SK-N-SH (cell line): ENCODE results near the gene GALNS. TPM values are rescaled to one million over a fixed set of nuclear protein-coding genes. Genes with fewer than 3 reads are reported as not detected.
A peak's percentile ranks its signal among the peaks of the same experiment; 100 is the strongest.

ENCODE experiments used
- CTCF ChIA-PET: fragments of 300-600, 350-600 bp; formaldehyde crosslinking; extraction: SDS; loops from one replicate; lab custom pipeline; 2021; lab: Yijun Ruan, JAX
- POLR2A ChIA-PET: fragments of 350-600 bp; sonication (Branson Sonifier 250); formaldehyde crosslinking; extraction: SDS; loops from one replicate; lab custom pipeline; 2020; ENCODE audit warnings: antibody characterized with exemption, inconsistent platforms; lab: Yijun Ruan, JAX
- DNase-seq: peaks from one replicate; pipeline ENCODE4 v3.0.0; 2012
- H2AFZ ChIP-seq: fragments of 200-600 bp; sonication (generic); 2 replicates; pipeline ENCODE4 v1.8.1; 2016; ENCODE audit warnings: antibody characterized with exemption, mild to moderate bottlenecking, low read depth
- H3F3A ChIP-seq: fragments of 200-600 bp; sonication (generic); replicated peaks from 2 replicates; pipeline ENCODE3; 2016; ENCODE audit warnings: antibody characterized with exemption, mild to moderate bottlenecking; ENCODE audit not compliant: insufficient read depth
- H3K27ac ChIP-seq, 2 experiments: fragments of 200-500 bp in 1 of 2; fragments of 200-600 bp in 1 of 2; sonication (Bioruptor generic) in 1 of 2; sonication (generic), shearing (Covaris generic) in 1 of 2; 2 replicates each; pipeline versions ENCODE4 v1.5.1 to v1.6.1; 2014 to 2016; ENCODE audit warnings: low read depth in 2 of 2, inconsistent platforms in 1 of 2, low read length in 1 of 2, mild to moderate bottlenecking in 1 of 2, mixed read lengths in 1 of 2
- H3K27me3 ChIP-seq: fragments of 200-600 bp; sonication (generic), shearing (Covaris generic); 2 replicates; pipeline ENCODE4 v1.6.1; 2016; ENCODE audit warnings: mixed run types; ENCODE audit not compliant: insufficient read depth
- H3K36me3 ChIP-seq, 2 experiments: fragments of 200-500 bp in 1 of 2; fragments of 200-600 bp in 1 of 2; sonication (Bioruptor generic) in 1 of 2; sonication (generic) in 1 of 2; replicated peaks in 1 of 2; 2 replicates each; pipeline versions ENCODE3 to v1.5.1; 2014 to 2016; ENCODE audit warnings: low read length in 1 of 2, mild to moderate bottlenecking in 1 of 2; ENCODE audit not compliant: insufficient read depth in 2 of 2, control insufficient read depth in 1 of 2
- H3K4me1 ChIP-seq, 2 experiments: fragments of 200-500 bp in 1 of 2; fragments of 200-600 bp in 1 of 2; sonication (Bioruptor generic) in 1 of 2; sonication (generic), shearing (Covaris generic) in 1 of 2; 2 replicates each; pipeline versions ENCODE4 v1.5.1 to v1.6.1; 2014 to 2016; ENCODE audit warnings: low read depth in 1 of 2, low read length in 1 of 2, mixed run types in 1 of 2; ENCODE audit not compliant: insufficient read depth in 2 of 2, control insufficient read depth in 1 of 2
- H3K4me2 ChIP-seq: fragments of 200-600 bp; sonication (generic), shearing (Covaris generic); 2 replicates; pipeline ENCODE4 v1.6.1; 2017; ENCODE audit warnings: mixed run types
- H3K4me3 ChIP-seq, 2 experiments: fragments of 200-500 bp in 1 of 2; fragments of 200-600 bp in 1 of 2; sonication (Bioruptor generic) in 1 of 2; sonication (generic), shearing (Covaris generic) in 1 of 2; 2 replicates each; pipeline versions ENCODE4 v1.5.1 to v1.8.1; 2014 to 2016; ENCODE audit warnings: low read depth in 2 of 2, inconsistent platforms in 1 of 2, low read length in 1 of 2, mild to moderate bottlenecking in 1 of 2, mixed read lengths in 1 of 2, moderate library complexity in 1 of 2
- H3K79me2 ChIP-seq: fragments of 200-600 bp; sonication (generic); 2 replicates; pipeline ENCODE4 v1.8.1; 2017; ENCODE audit warnings: mild to moderate bottlenecking; ENCODE audit not compliant: insufficient read depth
- H3K9ac ChIP-seq: fragments of 200-600 bp; sonication (generic); 2 replicates; pipeline ENCODE4 v1.6.1; 2017; ENCODE audit warnings: mixed run types
- H3K9me2 ChIP-seq: fragments of 200-600 bp; sonication (generic); 2 replicates; pipeline ENCODE4 v1.6.1; 2017; ENCODE audit warnings: mixed run types
- H3K9me3 ChIP-seq: fragments of 200-600 bp; sonication (generic); 2 replicates; pipeline ENCODE4 v1.6.1; 2017; ENCODE audit warnings: mixed run types, mild to moderate bottlenecking, moderate library complexity
- H4K20me1 ChIP-seq: fragments of 200-600 bp; sonication (generic); 2 replicates; pipeline ENCODE4 v1.6.1; 2017; ENCODE audit warnings: mild to moderate bottlenecking, mixed run types; ENCODE audit not compliant: insufficient read depth
- CHD2 ChIP-seq: fragments of 150-350 bp; IDR thresholded peaks from 2 replicates; pipeline ENCODE4 v1.6.1; 2018; ENCODE audit warnings: low read length; ENCODE audit not compliant: partially characterized antibody
- CTCF ChIP-seq: fragments of 200-600 bp; sonication (generic); IDR thresholded peaks from 2 replicates; pipeline ENCODE4 v1.6.1; 2017; ENCODE audit warnings: antibody characterized with exemption, mild to moderate bottlenecking, moderate library complexity
- EZH2phosphoT487 ChIP-seq: fragments of 200-600 bp; sonication (generic); IDR thresholded peaks from 2 replicates; pipeline ENCODE4 v1.6.1; 2017; ENCODE audit warnings: low read depth, mixed run types, mild to moderate bottlenecking, antibody characterized with exemption, moderate library complexity, borderline replicate concordance
- FOSL2 ChIP-seq: IDR thresholded peaks from 2 replicates; pipeline ENCODE4 v1.4.0; 2012; ENCODE audit warnings: low read depth, mild to moderate bottlenecking, moderate library complexity, borderline replicate concordance
- IRF3 ChIP-seq: fragments of 150-350 bp; IDR thresholded peaks from 2 replicates; pipeline ENCODE4 v1.6.1; 2016; ENCODE audit warnings: mild to moderate bottlenecking, low read depth, low read length
- MAX ChIP-seq: IDR thresholded peaks from 2 replicates; pipeline ENCODE4 v1.4.0; 2012; ENCODE audit warnings: low read depth
- NFIC ChIP-seq: IDR thresholded peaks from 2 replicates; pipeline ENCODE4 v1.4.0; 2012; ENCODE audit warnings: borderline replicate concordance
- NRF1 ChIP-seq: IDR thresholded peaks from 2 replicates; pipeline ENCODE4 v1.6.1; 2012; ENCODE audit warnings: low read depth, mild to moderate bottlenecking, low read length
- RCOR1 ChIP-seq: fragments of 150-350 bp; IDR thresholded peaks from 2 replicates; pipeline ENCODE4 v1.6.1; 2017; ENCODE audit warnings: antibody characterized with exemption, low read length
- RXRA ChIP-seq: IDR thresholded peaks from 2 replicates; pipeline ENCODE4 v1.4.0; 2012; ENCODE audit warnings: low read depth, mild to moderate bottlenecking, borderline replicate concordance
- SIN3A ChIP-seq: IDR thresholded peaks from 2 replicates; pipeline ENCODE4 v1.6.1; 2012; ENCODE audit warnings: low read depth, mild to moderate bottlenecking, low read length, moderate library complexity, borderline replicate concordance
- SMC3 ChIP-seq: IDR thresholded peaks from 2 replicates; pipeline ENCODE4 v1.6.1; 2012; ENCODE audit warnings: low read depth, low read length, improper control_type of control experiment
- TEAD4 ChIP-seq: IDR thresholded peaks from 2 replicates; pipeline ENCODE4 v1.4.0; 2012; ENCODE audit warnings: mild to moderate bottlenecking, borderline replicate concordance; ENCODE audit not compliant: insufficient read depth
- WGBS: methylation state at CpG from one replicate; pipeline ENCODE4 v1.1.6; 2017; ENCODE audit warnings: low lambda C conversion rate; 5-methylcytosine and 5-hydroxymethylcytosine counted together
- polyA plus RNA-seq, 3 experiments: library from polyadenylated mRNA; depleted of rRNA; stranded (reverse); fragments of >200 nt; gene quantifications; 2 replicates each; pipeline ENCODE4 v1.2.3, GENCODE V29; 2012

The GALNS gene
- polyA plus RNA-seq, 1 of the 3 experiments (the other 2 are of a cell fraction) = 16.5 TPM

GRCh38 chr16:88775825-88776224, 80.9 kb downstream of the GALNS start (continued):
- TF ChIP-seq MAX (no peak), SIN3A (no peak), SMC3 (no peak), RXRA (no peak), NFIC (no peak), FOSL2 (no peak), IRF3 (no peak), RCOR1 (no peak), CHD2 (no peak), NRF1 (no peak), EZH2phosphoT487 (no peak)

- Histone ChIP-seq H3K36me3 (no peaks in the 10 kb centered on the region), H3K27me3 (no peaks in the 10 kb centered on the region), H3K27ac (peak overlapping the region in 1 of 2 experiments; percentile 28; a peak in 1 of 4 replicates), H2AFZ (no peak overlapping the region), H3K4me1 (peaks cover 22 to 40% of the 10 kb centered on the region in 2 experiments; a peak in 3 of 4 replicates), H3K4me2 (0 out of 2 replicates have a peak overlapping the region, but pooled peaks have one; percentile 76), H3K9ac (no peak overlapping the region), H3K9me3 (no peaks in the 10 kb centered on the region), H3F3A (peaks cover 34% of the 10 kb centered on the region), H4K20me1 (peaks cover 94% of the 10 kb centered on the region), H3K79me2 (peaks cover 94% of the 10 kb centered on the region), H3K4me3 (no peak overlapping the region), H3K9me2 (no peaks in the 10 kb centered on the region)
- ChIA-PET POLR2A (no interaction called here), CTCF (interaction anchor here (0.6 to 30.9 kb wide), 5 partner anchors 19 to 41 kb away, joined by 3 to 540 read pairs (median 4); no protein-coding TSS in a partner anchor)
- no peak for DNase-seq
- no peak for TF ChIP-seq TEAD4
- no peak for TF ChIP-seq SMC3
- TF ChIP-seq CTCF = no peak
- 92% methylated on average over 10 of the region's 32 CpGs for WGBS
Measured at GRCh38 chr16:88774544-88775393, 82.0 kb downstream of the GALNS start.
